IMR-90 (cell line): ENCODE results near the gene FAM78B. TPM values are rescaled to one million over a fixed set of nuclear protein-coding genes. Genes with fewer than 3 reads are reported as not detected.

Source experiments
- ATAC-seq: fragments of 200-7000 bp; cut with Tn5 transposase; 2 replicates; pipeline ENCODE4 v1.9.1; 2020; ENCODE audit warnings: low read depth, mild to moderate bottlenecking, moderate library complexity
- BruUV-seq: library from RNA; stranded (reverse); fragments of 400-500 nt; replicated peaks from 2 replicates; lab custom pipeline; 2021; lab: Mats Ljungman, UMichigan
- CTCF ChIA-PET: fragments of 300-600 bp; formaldehyde crosslinking; extraction: SDS; loops from one replicate; lab custom pipeline; 2021; ENCODE audit warnings: antibody characterized with exemption; lab: Yijun Ruan, JAX
- POLR2A ChIA-PET: fragments of 300-600 bp; sonication (Branson Sonifier 250); formaldehyde crosslinking; loops from one replicate; lab custom pipeline; 2022; ENCODE audit warnings: antibody characterized with exemption; ENCODE audit not compliant: unreplicated experiment; lab: Charles Lee
- DNase-seq: peaks from one replicate; pipeline ENCODE4 v3.0.0; 2013
- H2AFZ ChIP-seq: replicated peaks from 2 replicates; pipeline ENCODE3; 2013; ENCODE audit warnings: low read length, mild to moderate bottlenecking; ENCODE audit not compliant: poor library complexity
- H2AK5ac ChIP-seq: 2 replicates; pipeline ENCODE4 v1.6.1; 2013; ENCODE audit warnings: low read depth, low read length, inconsistent platforms
- H2AK9ac ChIP-seq: replicated peaks from 2 replicates; pipeline ENCODE3; 2013; ENCODE audit warnings: mild to moderate bottlenecking, low read depth, low read length, moderate library complexity; ENCODE audit not compliant: poor library complexity
- H2BK120ac ChIP-seq: 2 replicates; pipeline ENCODE4 v1.6.1; 2013; ENCODE audit warnings: low read depth, low read length, inconsistent platforms
- H2BK15ac ChIP-seq: 3 replicates; pipeline ENCODE4 v1.6.1; 2013; ENCODE audit warnings: low read depth, low read length, inconsistent platforms
- H2BK20ac ChIP-seq: 2 replicates; pipeline ENCODE4 v1.6.1; 2013; ENCODE audit warnings: low read depth, mild to moderate bottlenecking, inconsistent platforms, low read length, moderate library complexity
- H2BK5ac ChIP-seq: 2 replicates; pipeline ENCODE4 v1.6.1; 2013; ENCODE audit warnings: mild to moderate bottlenecking, low read depth, low read length, inconsistent platforms; ENCODE audit not compliant: poor library complexity, severe bottlenecking
- H3K14ac ChIP-seq: replicated peaks from 2 replicates; pipeline ENCODE4 v1.6.1; 2013; ENCODE audit warnings: low read depth, low read length, inconsistent platforms
- H3K18ac ChIP-seq: 2 replicates; pipeline ENCODE4 v1.6.1; 2013; ENCODE audit warnings: low read depth, low read length, control low read depth
- H3K23ac ChIP-seq: 2 replicates; pipeline ENCODE4 v1.6.1; 2013; ENCODE audit warnings: low read depth, low read length, inconsistent platforms
- H3K27ac ChIP-seq: 2 replicates; pipeline ENCODE4 v1.5.1; 2013; ENCODE audit warnings: mild to moderate bottlenecking, control low read depth, low read length; ENCODE audit not compliant: insufficient read depth
- H3K27me3 ChIP-seq: 2 replicates; pipeline ENCODE4 v1.6.1; 2013; ENCODE audit warnings: low read length; ENCODE audit not compliant: control insufficient read depth, insufficient read depth
- H3K36me3 ChIP-seq: 2 replicates; pipeline ENCODE4 v1.6.1; 2013; ENCODE audit warnings: low read length, mixed read lengths; ENCODE audit not compliant: control insufficient read depth, insufficient read depth
- H3K4ac ChIP-seq: 2 replicates; pipeline ENCODE4 v1.6.1; 2013; ENCODE audit warnings: low read depth, low read length, inconsistent platforms
- H3K4me1 ChIP-seq: 2 replicates; pipeline ENCODE4 v1.6.1; 2013; ENCODE audit warnings: low read length, mixed read lengths; ENCODE audit not compliant: control insufficient read depth, insufficient read depth
- H3K4me2 ChIP-seq: 2 replicates; pipeline ENCODE4 v1.6.1; 2013; ENCODE audit warnings: low read depth, mild to moderate bottlenecking, control low read depth, low read length, moderate library complexity
- H3K4me3 ChIP-seq: 2 replicates; pipeline ENCODE4 v1.5.1; 2013; ENCODE audit warnings: low read depth, mild to moderate bottlenecking, control low read depth, low read length, moderate library complexity; ENCODE audit not compliant: insufficient read depth
- H3K56ac ChIP-seq: 2 replicates; pipeline ENCODE4 v1.6.1; 2013; ENCODE audit warnings: low read length, inconsistent platforms; ENCODE audit not compliant: insufficient read depth; ENCODE audit errors: extremely low read depth
- H3K79me1 ChIP-seq, 2 experiments: 2 replicates each; pipeline ENCODE4 v1.6.1; 2013; ENCODE audit warnings: low read length in 2 of 2, inconsistent platforms in 1 of 2, low read depth in 1 of 2
- H3K9ac ChIP-seq: 2 replicates; pipeline ENCODE4 v1.6.1; 2013; ENCODE audit warnings: low read depth, low read length, control low read depth
- H3K9me1 ChIP-seq: 2 replicates; pipeline ENCODE4 v1.6.1; 2013; ENCODE audit warnings: low read length, inconsistent platforms; ENCODE audit not compliant: insufficient read depth
- H3K9me3 ChIP-seq: 2 replicates; pipeline ENCODE4 v1.6.1; 2013; ENCODE audit warnings: low read length; ENCODE audit not compliant: control insufficient read depth, insufficient read depth
- H4K20me1 ChIP-seq: 2 replicates; pipeline ENCODE4 v1.6.1; 2013; ENCODE audit warnings: low read length, inconsistent platforms; ENCODE audit not compliant: insufficient read depth
- H4K5ac ChIP-seq: 2 replicates; pipeline ENCODE4 v1.6.1; 2013; ENCODE audit warnings: mild to moderate bottlenecking, low read depth, low read length, control low read depth
- H4K8ac ChIP-seq, 2 experiments: 2 replicates each; pipeline ENCODE4 v1.6.1; 2013; ENCODE audit warnings: low read depth in 2 of 2, low read length in 2 of 2, control low read depth in 1 of 2, inconsistent platforms in 1 of 2
- H4K91ac ChIP-seq: 2 replicates; pipeline ENCODE4 v1.6.1; 2013; ENCODE audit warnings: low read depth, low read length, inconsistent platforms; ENCODE audit not compliant: insufficient read depth
- BHLHE40 ChIP-seq: fragments of 150-350 bp; IDR thresholded peaks from 2 replicates; pipeline ENCODE4 v1.6.1; 2016; ENCODE audit warnings: mild to moderate bottlenecking, low read depth, low read length
- CEBPB ChIP-seq: IDR thresholded peaks from 2 replicates; pipeline ENCODE4 v1.6.1; 2012; ENCODE audit warnings: low read depth, low read length, improper control_type of control experiment
- CHD1 ChIP-seq: IDR thresholded peaks from 2 replicates; pipeline ENCODE4 v1.6.1; 2012; ENCODE audit warnings: low read depth, low read length, improper control_type of control experiment
- CTCF ChIP-seq: conservative IDR thresholded peaks from 2 replicates; pipeline ENCODE4 v1.5.1; 2012; ENCODE audit warnings: mild to moderate bottlenecking, low read depth, low read length, improper control_type of control experiment
- ELK1 ChIP-seq: fragments of 150-350 bp; IDR thresholded peaks from 2 replicates; pipeline ENCODE4 v1.6.1; 2016; ENCODE audit warnings: low read depth, mild to moderate bottlenecking, low read length, moderate library complexity, borderline replicate concordance
- FOS ChIP-seq: fragments of 150-350 bp; IDR thresholded peaks from 2 replicates; pipeline ENCODE4 v1.6.1; 2016; ENCODE audit warnings: low read depth, low read length
- MAFK ChIP-seq: IDR thresholded peaks from 2 replicates; pipeline ENCODE4 v1.6.1; 2012; ENCODE audit warnings: low read depth, low read length, improper control_type of control experiment
- MAZ ChIP-seq: IDR thresholded peaks from 2 replicates; pipeline ENCODE4 v1.6.1; 2012; ENCODE audit warnings: low read depth, mild to moderate bottlenecking, low read length, improper control_type of control experiment, moderate library complexity, borderline replicate concordance
- MXI1 ChIP-seq: IDR thresholded peaks from 2 replicates; pipeline ENCODE4 v1.6.1; 2012; ENCODE audit warnings: low read depth, mild to moderate bottlenecking, low read length, moderate library complexity, borderline replicate concordance
- NFE2L2 ChIP-seq: fragments of 150-350 bp; IDR thresholded peaks from 2 replicates; pipeline ENCODE4 v1.6.1; 2016; ENCODE audit warnings: low read depth, mild to moderate bottlenecking, low read length
- POLR2A ChIP-seq: IDR thresholded peaks from 2 replicates; pipeline ENCODE4 v1.6.1; 2012; ENCODE audit warnings: mild to moderate bottlenecking, low read depth, low read length
- RAD21 ChIP-seq: IDR thresholded peaks from 2 replicates; pipeline ENCODE4 v1.6.1; 2012; ENCODE audit warnings: low read length, improper control_type of control experiment
- RCOR1 ChIP-seq: IDR thresholded peaks from 2 replicates; pipeline ENCODE4 v1.6.1; 2012; ENCODE audit warnings: mild to moderate bottlenecking, low read length, improper control_type of control experiment; ENCODE audit not compliant: insufficient replicate concordance
- RFX5 ChIP-seq: IDR thresholded peaks from 2 replicates; pipeline ENCODE4 v1.8.0; 2012; ENCODE audit warnings: low read depth, mild to moderate bottlenecking, low read length, moderate library complexity
- SMC3 ChIP-seq: fragments of 150-350 bp; IDR thresholded peaks from 2 replicates; pipeline ENCODE4 v1.6.1; 2016; ENCODE audit warnings: low read depth, mild to moderate bottlenecking, antibody characterized with exemption, low read length, moderate library complexity
- USF2 ChIP-seq: fragments of 150-350 bp; IDR thresholded peaks from 2 replicates; pipeline ENCODE4 v1.6.1; 2017; ENCODE audit warnings: mild to moderate bottlenecking, antibody characterized with exemption, low read length, low read depth
- WGBS, 2 experiments: methylation state at CpG; one replicate each; pipeline versions ENCODE4 v1.1.5 to v1.1.7; 2013; ENCODE audit warnings: missing lambda C conversion rate in 2 of 2; ENCODE audit not compliant: insufficient read length in 1 of 2; ENCODE audit errors: extremely low coverage in 2 of 2; 5-methylcytosine and 5-hydroxymethylcytosine counted together
- dilution Hi-C: fragments of 300-500 bp; cut with HindIII; formaldehyde crosslinking; loops from one replicate; pipeline ENCODE4 v1.14.3; 2018; ENCODE audit warnings: low sequenced_read_pairs; ENCODE audit not compliant: unreplicated experiment
- in situ Hi-C: fragments of 300-500 bp; cut with MboI; formaldehyde crosslinking; loops from 3 replicates; pipeline ENCODE4 v1.14.3; 2019; ENCODE audit warnings: low sequenced_read_pairs, inconsistent platforms, mixed read lengths
- intact Hi-C: fragments of 100-400 bp; cut with micrococcal nuclease; formaldehyde crosslinking; loops from 2 replicates; pipeline ENCODE4 v1.10.0; 2022
- polyA plus RNA-seq, 3 experiments: library from polyadenylated mRNA; depleted of rRNA; stranded (reverse); fragments of >200 nt; gene quantifications; 2 replicates each; pipeline ENCODE4 v1.2.3, GENCODE V29; 2012; ENCODE audit warnings: low replicate concordance in 1 of 3
- total RNA-seq: library from RNA; depleted of rRNA; stranded (reverse); fragments of >200 nt; gene quantifications from 2 replicates; pipeline ENCODE4 v1.2.3, GENCODE V29; 2012

The FAM78B gene
- total and polyA plus RNA-seq, 2 of the 4 experiments (the other 2 are of a cell fraction), result under 0.01 to 0.12 TPM

- Histone ChIP-seq H2AK9ac (no peak overlapping the region), H3K27me3 (no peaks in the 10 kb centered on the region), H3K18ac (no peak overlapping the region), H4K8ac (no peak overlapping the region), H2AFZ (no peak overlapping the region), H2BK15ac (no peak overlapping the region), H2AK5ac (no peak overlapping the region), H3K36me3 (no peaks in the 10 kb centered on the region), H3K23ac (no peak overlapping the region), H4K20me1 (no peaks in the 10 kb centered on the region), H2BK120ac (no peak overlapping the region), H4K5ac (no peak overlapping the region), H3K4me2 (no peak overlapping the region), H3K9me1 (no peaks in the 10 kb centered on the region), H2BK5ac (no peak overlapping the region), H3K4me3 (no peak overlapping the region), H3K9me3 (peaks cover 2% of the 10 kb centered on the region; the same call in 1 of the 2 replicates), H3K79me1 (no peaks in the 10 kb centered on the region), H3K27ac (no peak overlapping the region), H3K14ac (no peak overlapping the region), H2BK20ac (no peak overlapping the region), H4K91ac (no peak overlapping the region), H3K56ac (no peak overlapping the region), H3K4ac (no peak overlapping the region), H3K4me1 (no peaks in the 10 kb centered on the region), H3K9ac (no peak overlapping the region)
- ChIA-PET POLR2A (no interaction called here), CTCF (no interaction called here)
- dilution Hi-C loops, result no loop called here
- BruUV-seq, result no TSS peak
- no CpG with 5 or more reads among the region's 2 CpGs for WGBS, 2 experiments
- in situ Hi-C loops, result no loop called here
- ATAC-seq, result no peak
- no peak for DNase-seq
- TF ChIP-seq SMC3 (no peak), POLR2A (no peak), MAZ (no peak), MXI1 (no peak), USF2 (no peak), RFX5 (no peak), BHLHE40 (no peak), MAFK (no peak), RAD21 (no peak), RCOR1 (no peak), NFE2L2 (no peak), CTCF (no peak), CHD1 (no peak), ELK1 (no peak), FOS (no peak), CEBPB (no peak)
- intact Hi-C loops, result no loop called here
These were observed 15.5 kb upstream of the FAM78B start for GRCh38 chr1:166182281-166182680.
